ENCODE measurements around the gene RAPH1. TPM values are rescaled to one million over a fixed set of nuclear protein-coding genes. Genes with fewer than 3 reads are reported as not detected.

The RAPH1 gene
- total RNA-seq, 1 donor from 2014 or later: 21.7 TPM

DNA sequence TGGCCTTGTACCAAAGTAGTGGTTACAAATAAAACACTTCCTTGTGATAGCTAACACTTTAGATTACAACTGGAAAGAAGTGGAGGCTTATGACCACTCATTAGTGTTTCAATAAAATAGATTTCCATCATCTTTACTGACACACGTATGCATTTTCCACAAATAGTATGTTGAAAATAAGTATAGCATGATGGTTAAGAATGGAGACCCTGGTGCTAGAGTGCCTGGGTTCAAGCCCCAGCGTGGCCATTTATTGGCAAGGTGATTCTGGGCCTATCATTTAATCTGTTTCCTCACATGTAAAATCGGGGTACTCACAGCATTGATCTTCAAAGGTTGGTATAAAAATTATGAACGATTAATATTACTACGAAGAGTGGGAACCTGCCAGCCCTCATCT lies 54.5 kb downstream of the RAPH1 start:
- Mint-ChIP-seq H3K4me1 (ENCODE audit: low read depth) (no peaks in the 10 kb centered on the region), H3K27ac (no peak overlapping the region), H3K4me3 (ENCODE audit: low read depth) (no peak overlapping the region), H3K36me3 (ENCODE audit: insufficient read depth) (no peaks in the 10 kb centered on the region), H3K27me3 (no peaks in the 10 kb centered on the region), H3K9me3 (ENCODE audit: low read depth) (no peaks in the 10 kb centered on the region)
- no peak for DNase-seq (ENCODE audit: low spot score, unreplicated experiment)
- TF ChIP-seq, protein P1, sequence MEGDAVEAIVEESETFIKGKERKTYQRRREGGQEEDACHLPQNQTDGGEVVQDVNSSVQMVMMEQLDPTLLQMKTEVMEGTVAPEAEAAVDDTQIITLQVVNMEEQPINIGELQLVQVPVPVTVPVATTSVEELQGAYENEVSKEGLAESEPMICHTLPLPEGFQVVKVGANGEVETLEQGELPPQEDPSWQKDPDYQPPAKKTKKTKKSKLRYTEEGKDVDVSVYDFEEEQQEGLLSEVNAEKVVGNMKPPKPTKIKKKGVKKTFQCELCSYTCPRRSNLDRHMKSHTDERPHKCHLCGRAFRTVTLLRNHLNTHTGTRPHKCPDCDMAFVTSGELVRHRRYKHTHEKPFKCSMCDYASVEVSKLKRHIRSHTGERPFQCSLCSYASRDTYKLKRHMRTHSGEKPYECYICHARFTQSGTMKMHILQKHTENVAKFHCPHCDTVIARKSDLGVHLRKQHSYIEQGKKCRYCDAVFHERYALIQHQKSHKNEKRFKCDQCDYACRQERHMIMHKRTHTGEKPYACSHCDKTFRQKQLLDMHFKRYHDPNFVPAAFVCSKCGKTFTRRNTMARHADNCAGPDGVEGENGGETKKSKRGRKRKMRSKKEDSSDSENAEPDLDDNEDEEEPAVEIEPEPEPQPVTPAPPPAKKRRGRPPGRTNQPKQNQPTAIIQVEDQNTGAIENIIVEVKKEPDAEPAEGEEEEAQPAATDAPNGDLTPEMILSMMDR (IDR thresholded peaks at IDR 0.05; ENCODE audit: unreplicated experiment): no peak

DNA sequence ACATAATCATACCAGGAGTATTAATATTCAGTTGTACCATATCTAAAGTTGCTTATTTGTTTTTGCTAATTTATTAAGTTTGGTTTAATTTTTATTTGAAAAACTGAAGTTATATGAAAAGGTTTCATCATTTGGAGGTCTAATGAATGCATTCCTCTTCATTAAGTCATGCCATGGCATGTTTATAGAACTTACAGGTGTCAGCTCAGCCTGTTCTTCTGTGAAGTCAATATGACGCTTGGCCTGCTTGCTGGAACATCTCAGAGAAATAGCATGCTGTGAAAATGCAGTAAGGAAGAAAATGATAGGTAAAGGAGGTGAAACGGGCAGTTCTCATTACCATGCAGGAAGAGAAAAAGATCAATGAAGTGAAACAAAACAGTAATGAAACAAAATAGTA lies 58.2 kb downstream of the RAPH1 start:
- no peak for DNase-seq (ENCODE audit: low spot score, unreplicated experiment)
- H3K27ac Mint-ChIP-seq: no peak overlapping the region
- no peaks in the 10 kb centered on the region for H3K9me3 Mint-ChIP-seq (ENCODE audit: low read depth)
- no peak overlapping the region for H3K4me3 Mint-ChIP-seq (ENCODE audit: low read depth)
- H3K27me3 Mint-ChIP-seq: no peaks in the 10 kb centered on the region
- H3K36me3 Mint-ChIP-seq (ENCODE audit: insufficient read depth): no peaks in the 10 kb centered on the region
- TF ChIP-seq, protein P1 (IDR thresholded peaks at IDR 0.05; ENCODE audit: unreplicated experiment): no peak
- H3K4me1 Mint-ChIP-seq (ENCODE audit: low read depth): no peaks in the 10 kb centered on the region

DNA sequence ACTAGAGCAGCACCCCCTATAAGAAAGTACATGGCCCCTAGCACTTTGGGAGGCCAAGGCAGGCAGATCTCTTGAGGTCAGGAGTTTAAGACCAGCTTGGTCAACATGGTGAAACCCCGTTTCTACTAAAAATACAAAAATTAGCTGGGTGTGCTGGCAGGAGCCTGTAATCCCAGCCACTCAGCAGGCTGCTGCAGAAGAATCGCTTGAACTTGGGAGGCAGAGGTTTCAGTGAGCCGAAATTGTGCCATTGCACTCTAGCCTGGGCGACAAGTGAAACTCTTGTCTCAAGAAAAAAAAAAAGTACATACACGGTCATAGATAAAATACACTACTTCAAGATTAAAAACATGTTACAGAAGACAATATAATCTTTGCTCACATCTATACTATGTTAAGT lies 63.8 kb downstream of the RAPH1 start:
- H3K4me3 Mint-ChIP-seq (ENCODE audit: low read depth): no peak overlapping the region
- TF ChIP-seq, protein P1 (IDR thresholded peaks at IDR 0.05; ENCODE audit: unreplicated experiment): no peak
- DNase-seq (ENCODE audit: low spot score, unreplicated experiment): no peak
- no peaks in the 10 kb centered on the region for H3K36me3 Mint-ChIP-seq (ENCODE audit: insufficient read depth)
- peaks cover 5% of the 10 kb centered on the region for H3K4me1 Mint-ChIP-seq (ENCODE audit: low read depth)
- no peaks in the 10 kb centered on the region for H3K27me3 Mint-ChIP-seq
- no peaks in the 10 kb centered on the region for H3K9me3 Mint-ChIP-seq (ENCODE audit: low read depth)
- H3K27ac Mint-ChIP-seq: no peak overlapping the region

DNA sequence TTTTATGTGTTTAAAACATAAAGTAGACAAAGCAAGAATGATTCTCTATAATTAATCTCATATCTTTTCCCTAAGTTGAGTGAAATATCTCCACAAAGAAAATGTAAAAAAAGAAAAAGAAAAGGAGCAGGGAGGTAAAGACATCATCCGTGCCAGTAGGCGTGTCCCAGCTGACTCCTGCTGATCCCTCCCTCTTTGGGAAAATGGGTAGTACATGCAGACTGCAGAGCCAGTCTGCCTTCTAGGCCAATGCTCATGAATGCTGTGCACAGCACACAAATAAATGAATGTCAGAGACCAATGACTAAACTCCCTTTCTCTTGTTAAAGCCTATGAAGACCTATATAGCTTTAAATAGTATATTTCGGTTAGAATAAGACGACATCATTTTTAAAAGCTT lies 64.7 kb downstream of the RAPH1 start:
- H3K36me3 Mint-ChIP-seq (ENCODE audit: insufficient read depth): no peaks in the 10 kb centered on the region
- DNase-seq (ENCODE audit: low spot score, unreplicated experiment): no peak
- peaks cover 5% of the 10 kb centered on the region for H3K4me1 Mint-ChIP-seq (ENCODE audit: low read depth)
- H3K27me3 Mint-ChIP-seq: no peaks in the 10 kb centered on the region
- no peak overlapping the region for H3K4me3 Mint-ChIP-seq (ENCODE audit: low read depth)
- TF ChIP-seq, protein P1 (IDR thresholded peaks at IDR 0.05; ENCODE audit: unreplicated experiment): no peak
- no peaks in the 10 kb centered on the region for H3K9me3 Mint-ChIP-seq (ENCODE audit: low read depth)
- no peak overlapping the region for H3K27ac Mint-ChIP-seq

DNA sequence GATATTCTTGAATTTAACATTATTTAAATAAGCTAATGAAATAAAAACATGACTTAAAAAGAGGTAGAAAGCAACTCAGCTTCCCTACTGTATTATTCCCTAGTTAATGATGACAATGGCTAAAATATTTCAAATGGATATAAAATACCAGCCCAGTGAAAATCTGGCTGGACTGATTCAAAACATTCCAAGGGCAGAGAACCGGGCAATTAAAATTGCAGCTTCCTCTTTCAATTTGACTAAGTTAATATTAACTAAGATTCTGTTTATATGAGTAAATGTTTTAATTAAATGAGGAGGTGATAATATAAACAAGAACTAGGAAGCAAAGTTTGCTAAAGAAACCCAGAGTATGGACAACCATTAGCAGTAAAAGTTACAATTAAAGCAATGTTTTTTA lies 65.6 kb downstream of the RAPH1 start:
- Mint-ChIP-seq H3K27me3 (no peaks in the 10 kb centered on the region), H3K9me3 (ENCODE audit: low read depth) (no peaks in the 10 kb centered on the region), H3K4me1 (ENCODE audit: low read depth) (peaks cover 5% of the 10 kb centered on the region), H3K36me3 (ENCODE audit: insufficient read depth) (no peaks in the 10 kb centered on the region), H3K4me3 (ENCODE audit: low read depth) (no peak overlapping the region), H3K27ac (no peak overlapping the region)
- DNase-seq (ENCODE audit: low spot score, unreplicated experiment): no peak
- TF ChIP-seq, protein P1 (IDR thresholded peaks at IDR 0.05; ENCODE audit: unreplicated experiment): no peak
